ENCODE results near the gene BTN2A1. TPM values are rescaled to one million over a fixed set of nuclear protein-coding genes. Genes with fewer than 3 reads are reported as not detected.
"Not testable (repeated sequence)": the region's sequence is repeated elsewhere in the genome, so short reads cannot be mapped to it uniquely, and the experiment has no call there.

The BTN2A1 gene
- polyA plus RNA-seq, 3 donors = 31.5 to 34.3 (median 31.8) TPM

GRCh38 chr6:26486358-26486757, 28.6 kb downstream of the BTN2A1 start:
- DNase-seq (ENCODE audit: low read depth in 3 of 3, low spot score in 2 of 3) = no peak

DNA sequence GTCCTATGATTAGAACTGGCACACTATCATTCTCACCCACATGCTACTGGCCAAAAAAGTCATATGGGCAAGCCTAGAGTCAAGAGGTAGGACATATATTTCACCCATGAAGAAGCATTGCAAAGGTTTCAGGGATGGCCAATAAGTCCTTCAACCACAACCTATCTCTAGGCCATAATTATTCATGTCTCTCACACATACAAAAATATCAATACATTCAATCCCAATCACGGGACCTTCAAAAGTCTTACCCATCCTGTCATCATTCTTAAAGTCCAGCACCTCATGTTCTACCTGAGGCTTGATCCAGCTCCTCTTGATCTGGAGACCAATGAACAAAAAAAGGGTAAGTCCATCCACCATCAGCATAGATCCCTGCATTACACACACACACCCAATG, 29.7 kb downstream of the BTN2A1 start:
- no peak for DNase-seq (ENCODE audit: low read depth in 3 of 3, low spot score in 2 of 3)

GRCh38 chr6:26489996-26490964, 32.5 kb downstream of the BTN2A1 start:
- DNase-seq (ENCODE audit: low read depth in 3 of 3, low spot score in 2 of 3) = no peak

DNA sequence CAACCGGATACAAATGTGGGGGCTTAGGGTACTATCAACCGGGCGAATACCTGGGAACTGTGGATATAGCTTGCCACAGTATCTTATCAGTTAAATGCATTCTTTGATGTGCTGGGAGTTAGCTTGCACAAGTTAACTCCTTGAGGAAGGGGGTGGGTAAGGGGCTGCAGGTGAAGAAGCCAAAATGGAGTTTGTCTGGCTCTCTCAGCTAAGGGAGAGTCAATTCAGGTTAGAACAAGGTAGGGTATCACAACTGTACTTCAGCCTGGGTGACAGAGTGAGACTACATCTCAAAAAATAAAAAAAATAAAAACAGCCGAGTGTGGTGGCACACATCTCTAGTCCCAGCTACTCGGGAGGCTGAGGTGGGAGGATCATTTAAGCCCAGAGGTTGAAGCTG, 33.8 kb downstream of the BTN2A1 start:
- no peak for DNase-seq (ENCODE audit: low read depth in 3 of 3, low spot score in 2 of 3)

- DNase-seq (ENCODE audit: low read depth in 3 of 3, low spot score in 2 of 3) = no peak
Observed at GRCh38 chr6:26493258-26493657, 35.5 kb downstream of the BTN2A1 start.

DNA sequence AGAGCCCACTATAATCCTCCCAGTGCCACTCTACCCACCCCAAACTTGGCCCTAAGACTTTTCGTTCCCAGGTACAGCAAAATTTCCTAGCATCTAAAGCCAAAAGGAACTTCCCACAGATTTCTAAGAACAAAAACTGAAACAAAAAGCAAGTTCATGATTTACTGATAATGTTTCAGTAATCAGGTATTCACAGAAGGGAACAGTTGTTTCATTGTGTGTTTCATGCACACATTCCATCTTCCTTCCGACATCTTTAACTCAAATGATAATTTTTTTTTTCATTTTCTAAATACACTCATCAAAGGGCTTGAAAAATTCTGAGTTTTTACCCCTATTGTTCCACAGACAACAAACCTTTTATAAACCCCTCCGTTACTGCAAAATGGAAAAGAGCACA, 36.4 kb downstream of the BTN2A1 start:
- DNase-seq (ENCODE audit: low read depth in 3 of 3, low spot score in 2 of 3) = no peak

DNA sequence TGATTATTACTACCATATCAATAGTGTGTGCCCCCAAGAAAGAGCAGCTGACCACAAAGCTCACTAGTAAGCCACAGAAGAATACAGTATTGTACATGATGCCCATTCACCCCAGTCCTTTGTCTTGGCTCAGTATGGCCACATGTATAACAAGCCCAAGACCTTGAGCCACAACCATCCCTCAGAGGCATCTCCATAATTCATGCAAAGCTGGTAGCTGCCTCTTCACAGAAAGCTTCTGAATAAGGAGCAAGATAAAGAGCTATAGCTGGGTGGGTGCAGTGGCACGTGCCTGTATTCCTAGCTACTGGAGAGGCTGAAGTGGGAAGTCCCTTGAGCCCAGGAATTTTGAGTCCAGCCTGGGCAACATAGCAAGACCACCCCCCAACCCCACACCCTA, 37.5 kb downstream of the BTN2A1 start:
- no peak for DNase-seq (ENCODE audit: low read depth in 3 of 3, low spot score in 2 of 3)

- DNase-seq (ENCODE audit: low read depth in 3 of 3, low spot score in 2 of 3) = no peak
Observed at GRCh38 chr6:26497610-26498009, 39.9 kb downstream of the BTN2A1 start.

DNA sequence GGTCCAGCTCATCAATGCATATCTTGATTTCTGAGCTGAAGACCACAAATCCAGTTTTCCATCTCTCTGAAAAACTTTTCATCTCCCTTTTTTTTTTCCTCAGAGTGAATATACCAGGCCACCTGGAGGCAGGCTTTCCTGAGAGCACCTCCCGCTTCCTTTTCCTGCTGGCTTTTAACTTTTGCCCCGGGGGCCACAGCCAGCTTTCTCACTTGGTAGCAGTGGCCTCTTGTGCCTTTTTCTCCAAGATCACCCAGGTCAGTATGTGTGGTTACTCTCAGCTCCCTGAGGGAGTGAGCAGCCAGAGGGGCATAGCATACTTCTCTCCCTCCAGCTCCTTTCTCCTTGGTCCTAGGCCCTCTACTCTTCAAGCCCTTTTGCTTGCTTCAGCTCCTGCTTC, 42.3 kb downstream of the BTN2A1 start, which contains the start of gene BTN1A1:
Gene BTN1A1 (plus strand): TSS at position 202 of the 400 bp plus-strand sequence. CDS start 984 bp downstream, outside the sequence.
- no peak for DNase-seq (ENCODE audit: low read depth in 3 of 3, low spot score in 2 of 3)

- no peak for DNase-seq (ENCODE audit: low read depth in 3 of 3, low spot score in 2 of 3)
Observed at GRCh38 chr6:26501482-26501986, 43.8 kb downstream of the BTN2A1 start.

DNA sequence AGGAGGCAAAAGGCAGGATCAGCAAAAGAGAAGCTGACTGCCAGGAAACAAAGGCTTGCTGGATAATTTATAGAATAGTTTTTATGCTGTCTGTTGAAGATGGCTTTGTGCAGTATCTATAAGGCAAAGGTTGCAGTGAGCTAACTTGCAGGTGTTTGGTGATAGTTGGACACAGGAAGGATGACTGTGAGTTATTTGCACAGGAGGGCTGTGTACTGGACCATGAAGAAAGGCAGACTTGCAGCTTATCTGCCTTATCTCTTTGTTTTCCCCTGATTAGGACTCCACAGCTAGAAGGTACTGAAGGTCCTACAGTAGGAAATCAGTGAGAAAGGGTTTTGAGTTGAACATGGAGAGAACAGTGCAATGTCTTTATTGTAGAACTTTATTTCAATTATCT, 44.4 kb downstream of the BTN2A1 start:
- DNase-seq (ENCODE audit: low read depth in 3 of 3, low spot score in 2 of 3) = no peak

DNA sequence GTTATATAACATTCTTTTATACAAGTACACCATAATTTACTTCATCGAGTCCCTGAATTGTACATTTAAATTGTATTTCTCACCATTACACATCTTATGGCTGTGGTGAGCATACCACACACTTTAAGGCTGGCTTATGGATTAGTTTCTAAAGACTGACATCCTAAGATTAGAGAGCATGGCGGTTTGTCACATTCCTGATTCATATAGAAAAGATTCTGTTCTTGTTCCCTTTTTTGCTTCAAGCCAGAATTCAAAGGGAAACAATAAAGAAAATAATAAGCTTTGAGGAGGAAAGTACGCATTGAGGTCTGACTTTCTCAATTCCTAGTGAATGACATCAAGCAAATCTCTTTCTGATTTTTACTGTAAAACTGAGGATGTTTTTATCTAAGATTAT, 44.9 kb downstream of the BTN2A1 start:
- DNase-seq (ENCODE audit: low read depth in 3 of 3, low spot score in 2 of 3) = no peak

- no peak for DNase-seq (ENCODE audit: low read depth in 3 of 3, low spot score in 2 of 3)
Observed at GRCh38 chr6:26507658-26508057, 49.9 kb downstream of the BTN2A1 start.

DNA sequence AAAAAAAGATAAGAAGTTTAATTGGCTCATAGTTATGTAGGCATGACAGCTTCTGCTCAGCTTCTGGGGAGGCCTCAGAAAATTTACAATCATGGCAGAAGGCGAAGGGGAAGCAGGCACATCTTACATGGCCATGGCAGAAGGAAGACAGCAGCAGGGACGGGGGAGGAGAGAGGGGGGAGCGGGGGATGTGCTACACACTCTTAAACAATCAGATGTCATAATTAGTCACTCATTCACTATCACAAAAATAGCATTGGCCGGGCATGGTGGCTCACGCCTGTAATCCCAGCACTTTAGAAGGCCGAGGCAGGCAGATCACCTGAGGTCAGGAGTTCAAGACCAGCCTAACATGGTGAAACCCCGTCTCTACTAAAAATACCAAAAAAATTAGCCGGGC, 53.3 kb downstream of the BTN2A1 start:
- not testable (repeated sequence) for DNase-seq (ENCODE audit: low read depth in 3 of 3, low spot score in 2 of 3)

DNA sequence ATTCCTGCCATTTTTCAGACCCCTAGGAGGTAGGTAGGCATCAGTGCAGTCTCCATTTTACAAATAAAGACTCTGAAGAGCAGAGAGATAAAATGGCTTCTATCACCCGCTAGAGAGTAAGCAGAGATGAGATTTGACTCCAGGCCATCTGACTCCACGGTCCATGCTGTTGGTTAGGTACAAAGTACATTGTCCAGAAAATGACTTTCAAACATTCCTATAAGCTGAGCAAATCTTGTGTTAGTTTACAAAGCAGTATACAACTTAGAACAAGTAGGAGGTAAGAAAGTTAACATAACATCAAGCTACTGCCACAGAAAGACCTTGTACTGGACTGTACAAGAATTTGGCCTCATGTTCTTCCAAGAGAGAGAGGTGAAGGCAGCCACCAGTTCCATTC, 57.2 kb downstream of the BTN2A1 start:
- DNase-seq (ENCODE audit: low read depth in 3 of 3, low spot score in 2 of 3) = no peak

DNA sequence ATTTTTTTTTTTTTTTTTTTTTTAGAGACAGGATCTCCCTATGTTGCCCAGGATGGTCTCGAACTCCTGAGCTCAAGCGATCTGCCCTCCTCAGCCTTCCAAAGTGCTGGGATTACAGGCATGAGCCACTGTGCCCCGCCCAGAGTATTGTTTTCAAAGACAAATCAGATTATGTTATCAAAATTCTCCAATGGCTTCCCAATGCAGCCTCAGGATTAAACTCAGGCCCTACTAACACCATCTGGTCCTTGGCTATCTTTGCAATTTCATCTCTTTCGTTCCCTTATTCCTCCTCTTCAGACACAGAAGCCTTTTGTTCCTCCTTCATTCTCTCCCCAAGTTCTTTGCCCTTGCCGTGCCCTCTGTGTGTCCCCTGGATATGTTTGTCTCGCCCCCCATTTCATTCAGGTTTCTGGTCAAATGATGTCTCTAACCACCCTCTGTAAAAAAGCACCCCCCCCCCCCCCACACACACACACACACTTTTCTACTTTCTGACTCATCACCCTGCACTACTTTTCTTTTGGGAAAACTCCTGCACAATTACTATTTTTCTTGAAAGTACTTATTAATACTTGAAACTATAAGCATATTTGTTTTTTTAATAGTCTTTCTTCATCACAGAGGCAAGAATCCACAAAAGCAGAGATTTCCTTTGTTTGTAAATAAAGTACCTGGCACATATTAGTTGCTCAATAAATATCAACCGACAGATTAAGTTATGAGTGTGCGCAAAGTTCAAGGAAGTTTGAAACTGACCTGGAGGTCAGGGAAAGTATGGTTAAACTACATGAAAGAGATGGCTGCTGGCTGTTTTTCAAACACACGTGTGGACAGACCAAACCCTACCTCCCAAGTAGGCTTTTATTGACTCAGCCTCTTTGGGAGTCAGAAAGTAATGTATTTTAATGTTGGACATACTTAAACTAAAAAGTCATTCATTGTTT, 59.0 kb downstream of the BTN2A1 start:
- no peak for DNase-seq (ENCODE audit: low read depth in 3 of 3, low spot score in 2 of 3)

Other genes with a start within 250 kb of the BTN2A1 start
- gene BTN3A2, start 92.8 kb upstream of the BTN2A1 start, polyA plus RNA-seq (ENCODE audit: insufficient read length in 3 of 3) = 10 to 100 TPM; 11.2 to 19.1 (median 13.5) TPM
- gene BTN2A2, start 74.8 kb upstream of the BTN2A1 start, polyA plus RNA-seq (ENCODE audit: insufficient read length in 3 of 3) = 10 to 100 TPM; 11.2 to 16.7 (median 15.2) TPM
- 10 to 100 TPM; 21.5 to 29.8 (median 27.0) TPM for gene BTN3A1, start 55.7 kb upstream of the BTN2A1 start, polyA plus RNA-seq (ENCODE audit: insufficient read length in 3 of 3)
- gene BTN3A3, start 17.5 kb upstream of the BTN2A1 start, polyA plus RNA-seq (ENCODE audit: insufficient read length in 3 of 3) = 10 to 100 TPM; 13.8 to 18.3 (median 14.3) TPM
- gene BTN1A1, start 42.3 kb downstream of the BTN2A1 start, polyA plus RNA-seq (ENCODE audit: insufficient read length in 3 of 3) = under 1 TPM; 0.16 to 0.31 (median 0.28) TPM
- gene HMGN4, start 80.4 kb downstream of the BTN2A1 start, polyA plus RNA-seq (ENCODE audit: insufficient read length in 3 of 3) = 100 to 1,000 TPM in 1 of 3 donors, 10 to 100 TPM in 2; 87.0 to 100 (median 98.5) TPM
- 10 to 100 TPM; 14.5 to 15.3 (median 15.1) TPM for gene ABT1, start 139.0 kb downstream of the BTN2A1 start, polyA plus RNA-seq (ENCODE audit: insufficient read length in 3 of 3)
- 10 to 100 TPM; 41.2 to 46.9 (median 44.7) TPM for gene ZNF322, start 201.8 kb downstream of the BTN2A1 start, polyA plus RNA-seq (ENCODE audit: insufficient read length in 3 of 3)